Superior temporal gyrus (tissue), 1 donor: ENCODE results near the gene NIPAL3.
"Not testable (repeated sequence)": the region's sequence is repeated elsewhere in the genome, so short reads cannot be mapped to it uniquely, and the experiment has no call there.

Experiments used
- DNase-seq: peaks from one replicate; pipeline ENCODE4 v3.0.0-alpha.2; 2016; ENCODE audit errors: extremely low spot score

Gene NIPAL3

DNA sequence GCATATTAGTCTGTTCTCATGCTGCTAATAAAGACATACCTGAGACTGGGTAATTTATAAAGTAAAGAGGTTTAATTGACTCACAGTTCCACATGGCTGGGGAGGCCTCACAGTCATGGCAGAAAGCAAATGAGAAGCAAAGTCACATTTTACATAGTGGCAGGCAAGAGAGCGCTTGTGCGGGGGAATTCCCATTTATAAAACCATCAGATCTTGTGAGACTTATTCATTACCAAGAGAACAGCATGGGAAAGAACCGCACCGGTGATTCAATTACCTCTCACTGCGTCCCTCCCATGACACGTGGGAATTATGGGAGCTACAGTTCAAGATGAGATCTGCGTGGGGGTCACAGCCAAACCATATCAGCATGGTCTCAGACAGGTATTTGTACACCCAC lies 72.6 kb downstream of the NIPAL3 start:
- DNase-seq: not testable (repeated sequence)

DNA sequence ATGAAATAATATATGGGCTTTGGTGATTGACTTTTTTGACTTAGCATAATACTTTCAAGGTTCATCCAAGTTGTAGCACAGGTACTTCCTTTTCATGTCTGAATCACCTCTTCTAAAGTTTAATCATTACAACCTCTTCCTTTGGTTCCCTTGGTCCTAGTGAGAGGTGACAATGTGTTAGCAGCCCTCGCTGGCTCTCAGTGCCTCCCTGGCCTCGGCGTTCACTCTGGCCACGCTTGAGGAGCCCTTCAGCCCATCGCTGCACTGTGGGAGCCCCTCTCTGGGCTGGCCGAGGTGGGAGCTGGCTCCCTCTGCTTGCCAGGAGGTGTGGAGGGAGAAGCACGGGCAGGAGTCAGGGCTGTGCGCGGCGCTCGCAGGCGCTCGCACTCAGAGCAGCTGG lies 74.1 kb downstream of the NIPAL3 start:
- no peak for DNase-seq

DNA sequence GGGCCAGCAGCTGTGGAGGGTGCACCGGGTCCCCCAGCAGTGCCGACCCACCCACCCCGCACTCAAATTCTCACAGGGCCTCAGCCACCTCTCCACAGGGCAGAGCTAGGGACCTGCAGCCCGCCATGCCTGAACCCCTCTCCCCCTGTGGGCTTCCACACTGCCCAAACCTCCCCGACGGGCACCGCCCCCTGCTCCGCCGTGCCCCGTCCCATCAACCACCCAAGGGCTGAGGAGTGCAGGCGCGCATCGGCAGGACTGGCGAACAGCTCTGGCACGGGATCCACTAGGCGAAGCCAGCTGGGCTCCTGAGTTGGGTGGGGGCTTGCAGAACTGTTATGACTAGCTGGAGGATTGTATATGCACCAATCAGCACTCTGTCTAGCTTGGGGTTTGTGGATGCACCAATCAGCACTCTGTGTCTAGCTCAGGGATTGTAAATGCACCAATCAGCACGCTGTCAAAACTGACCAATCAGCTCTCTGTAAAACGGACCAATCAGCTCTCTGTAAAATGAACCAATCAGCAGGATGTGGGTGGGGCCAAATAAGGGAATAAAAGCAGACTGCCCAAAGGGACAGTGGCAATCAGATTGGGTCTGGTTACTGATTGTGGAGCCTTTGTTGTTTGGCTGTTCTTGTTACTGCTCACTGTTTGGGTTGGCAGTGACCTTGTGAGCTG lies 74.6 kb downstream of the NIPAL3 start:
- no peak for DNase-seq

DNA sequence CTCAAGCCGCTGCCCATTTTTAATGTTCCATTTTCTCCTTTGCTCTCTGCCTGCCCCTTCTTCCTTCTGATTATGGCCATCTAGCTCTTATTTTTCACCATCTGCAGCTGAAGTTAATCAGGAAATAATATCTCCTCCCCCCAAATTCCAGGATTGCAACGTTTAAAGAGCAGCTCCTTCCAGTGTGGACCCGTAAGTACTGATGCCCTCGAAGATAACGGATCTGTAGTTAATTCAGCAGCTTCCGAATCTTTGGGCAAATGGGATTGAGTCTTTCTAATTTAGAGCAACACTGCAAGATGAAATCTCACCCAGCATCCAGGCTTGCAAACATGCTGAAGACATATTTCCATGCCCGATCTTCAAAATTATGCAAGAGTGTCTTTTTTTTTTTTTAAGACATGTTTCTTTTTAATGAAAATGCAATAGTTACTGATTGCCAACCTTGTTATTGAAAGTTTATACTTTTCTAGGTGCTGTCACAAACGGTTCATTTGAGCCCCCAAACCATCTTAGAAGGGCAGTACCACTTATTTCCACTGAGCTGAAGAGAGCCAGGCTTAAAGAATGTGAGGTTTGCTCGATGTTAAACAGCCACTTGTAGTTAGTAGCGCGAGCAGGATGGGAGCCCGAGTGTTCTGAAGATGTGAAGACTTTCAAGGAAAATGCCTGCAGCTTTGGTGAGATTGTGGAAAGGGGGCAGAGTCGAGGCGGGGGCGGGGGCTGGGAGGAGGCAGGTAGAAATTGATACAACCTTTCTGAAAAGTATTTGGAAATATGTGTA lies 76.2 kb downstream of the NIPAL3 start:
- no peak for DNase-seq

DNA sequence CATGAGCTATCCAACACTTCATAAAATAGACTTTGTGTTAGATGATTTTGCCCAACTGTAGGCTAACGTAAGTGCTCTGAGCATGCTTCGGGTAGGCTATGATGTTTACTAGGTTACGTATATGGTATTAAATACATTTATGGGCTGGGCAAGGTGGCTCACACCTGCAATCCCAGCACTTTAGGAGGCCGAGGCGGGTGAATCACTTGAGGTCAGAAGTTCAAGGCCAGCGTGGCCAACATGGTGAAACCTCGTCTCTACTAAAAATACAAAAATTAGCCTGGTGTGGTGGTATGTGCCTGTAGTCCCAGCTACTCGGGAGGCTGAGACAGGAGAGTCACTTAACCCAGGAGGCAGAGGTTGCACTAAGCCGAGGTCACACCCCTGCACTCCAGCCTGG lies 77.3 kb downstream of the NIPAL3 start:
- not testable (repeated sequence) for DNase-seq

DNA sequence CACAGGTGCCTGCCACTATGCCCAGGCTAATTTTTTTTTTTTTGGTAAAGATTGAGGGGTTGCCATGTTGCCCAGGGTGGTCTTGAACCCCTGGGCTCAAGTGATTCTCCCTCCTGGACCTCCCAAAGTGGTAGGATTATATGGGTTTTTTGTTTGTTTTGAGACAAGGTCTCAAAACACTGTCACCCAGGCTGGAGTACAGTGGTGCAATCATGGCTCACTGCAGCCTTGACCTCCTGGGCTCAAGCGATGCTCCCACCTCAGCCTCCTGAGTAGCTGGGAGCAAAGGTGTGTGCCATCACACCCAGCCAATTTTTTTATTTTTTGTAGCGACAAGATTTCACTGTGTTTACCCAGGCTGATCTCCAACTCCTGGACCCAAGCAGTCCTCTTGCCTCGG lies 78.2 kb downstream of the NIPAL3 start:
- no peak for DNase-seq

DNA sequence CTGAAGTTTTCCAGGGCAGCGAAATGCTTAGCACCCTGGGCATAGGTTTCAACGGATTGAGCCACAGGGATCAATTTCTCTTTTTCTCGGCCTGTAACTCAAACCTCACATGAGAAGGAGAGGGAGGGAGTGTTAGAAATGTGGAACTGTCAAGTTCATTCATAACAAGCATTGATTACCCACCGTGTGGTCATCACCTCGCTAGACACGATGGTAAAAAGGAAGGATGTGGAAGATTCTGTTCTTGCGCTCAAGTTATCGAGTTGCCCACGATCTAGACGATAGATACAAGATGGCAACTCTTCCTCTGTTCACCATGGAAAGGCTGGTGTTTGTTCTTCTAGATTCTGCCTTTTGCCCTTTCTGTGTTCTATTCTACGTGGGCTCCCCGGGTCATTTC lies 83.0 kb downstream of the NIPAL3 start:
- no peak for DNase-seq

GRCh38 chr1:24500448-24501048 lies 84.9 kb downstream of the NIPAL3 start:
- DNase-seq: no peak

DNA sequence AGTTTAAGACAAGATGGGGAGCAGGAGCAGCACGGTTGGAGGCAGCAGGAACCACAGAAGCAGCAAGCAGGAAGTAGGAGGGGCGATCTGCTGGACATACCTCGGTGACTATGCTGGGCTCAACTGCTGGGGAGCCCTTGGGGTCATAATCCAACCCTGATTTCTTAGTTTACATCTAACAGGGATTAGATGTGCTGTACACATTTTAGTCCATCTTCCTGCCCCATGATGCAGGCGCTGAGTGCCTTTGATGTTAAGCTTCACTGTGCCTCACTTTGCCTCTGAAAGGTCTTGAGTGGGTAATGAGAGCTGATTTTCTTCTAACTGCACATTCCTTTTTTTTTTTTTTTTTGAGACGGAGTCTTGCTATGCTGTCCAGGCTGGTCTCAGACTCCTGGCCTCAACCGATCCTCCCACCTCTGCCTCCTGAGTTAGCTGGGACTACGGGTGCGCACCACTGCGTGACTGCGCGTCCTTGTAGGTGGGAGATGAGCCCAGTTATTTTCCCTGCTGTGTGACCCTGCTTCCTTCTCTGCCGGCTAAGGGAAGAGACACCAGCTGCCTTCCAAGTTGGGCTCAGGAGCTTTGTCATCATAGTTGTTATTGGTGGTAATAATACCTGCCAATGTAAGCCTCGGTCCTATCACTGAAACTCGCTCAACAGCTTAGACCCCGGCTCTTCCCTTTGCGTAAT lies 85.9 kb downstream of the NIPAL3 start:
- no peak for DNase-seq

- peak; percentile 29 for DNase-seq
These were observed 86.6 kb downstream of the NIPAL3 start for GRCh38 chr1:24502065-24502708.

DNA sequence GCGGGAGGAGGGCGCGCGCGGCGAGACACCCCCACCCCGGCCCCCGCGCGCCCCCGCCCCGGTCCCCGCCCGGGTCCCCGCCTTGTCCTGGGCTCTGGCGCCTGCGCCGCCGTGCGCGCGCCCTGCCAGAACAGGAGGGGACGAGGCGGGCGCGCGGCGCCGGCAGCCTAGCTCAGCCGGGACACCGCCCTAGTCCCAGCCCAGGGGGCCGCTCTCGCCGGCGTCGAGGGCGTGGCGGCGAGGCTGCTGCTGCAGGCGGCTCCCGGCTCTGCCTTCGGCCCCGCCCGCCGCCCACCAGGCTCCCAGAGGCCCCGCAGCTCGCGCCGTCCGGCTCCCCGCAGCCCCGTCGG lies 87.1 kb downstream of the NIPAL3 start, which contains the start of gene RCAN3:
Gene RCAN3, plus strand, starts transcription at position 128 of the 350 bp plus-strand sequence. CDS start 11,537 bp downstream, outside the sequence.
- peak; percentile 73 for DNase-seq

DNA sequence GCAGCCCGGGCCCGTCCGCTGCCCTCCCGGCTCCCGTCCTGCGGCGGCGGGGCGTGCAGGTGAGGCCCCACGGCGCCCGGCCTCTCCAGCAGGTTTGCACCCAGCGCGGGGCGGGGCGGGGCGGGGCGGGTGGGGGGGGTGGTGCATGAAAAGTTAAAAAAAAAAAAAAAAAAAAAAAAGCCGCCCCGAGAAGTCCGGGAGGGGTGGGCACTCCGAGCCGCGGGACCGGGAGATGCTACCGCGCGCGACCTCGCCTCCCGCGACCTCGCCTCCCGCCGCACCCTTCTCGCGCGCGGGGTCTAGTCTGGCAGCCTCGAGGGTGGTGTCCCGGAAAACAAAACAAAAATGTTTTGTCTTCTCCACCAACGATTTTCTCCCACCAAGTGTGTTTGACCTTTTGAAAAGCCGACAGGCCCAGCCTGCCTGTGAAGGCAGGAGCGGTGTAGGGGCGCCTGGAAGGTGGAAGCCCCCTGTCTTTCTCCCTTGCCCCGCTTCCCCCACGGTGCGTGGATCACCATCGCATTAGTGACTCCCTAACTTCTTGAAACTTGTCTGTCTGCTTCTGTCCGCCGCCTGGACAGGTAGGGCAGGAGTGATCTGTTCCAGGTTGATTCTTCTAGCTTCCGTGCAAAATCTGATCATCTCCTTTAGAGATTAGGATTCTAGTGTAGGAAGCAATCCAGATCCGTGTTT lies 87.6 kb downstream of the NIPAL3 start:
- no peak for DNase-seq

GRCh38 chr1:24503870-24504523 lies 88.4 kb downstream of the NIPAL3 start:
- peak; percentile 44 for DNase-seq

DNA sequence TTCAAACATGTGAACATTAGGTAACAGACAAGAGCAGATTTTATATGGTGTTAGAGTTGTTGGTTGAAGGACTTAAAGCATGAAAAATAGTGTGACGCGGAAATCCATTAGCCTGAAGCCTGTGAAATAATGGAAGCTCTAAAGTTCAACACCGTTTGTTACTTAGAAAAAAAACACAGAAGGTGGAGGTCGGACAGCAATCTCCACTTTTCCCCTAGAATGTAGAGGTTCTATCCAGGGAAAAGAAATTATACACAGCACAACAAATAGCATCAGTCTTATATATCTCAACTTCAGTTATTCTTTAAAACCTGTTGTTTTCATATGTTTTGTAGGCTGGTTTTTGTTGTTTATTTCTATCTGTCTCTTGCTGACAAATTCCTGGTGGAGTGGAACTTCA lies 89.0 kb downstream of the NIPAL3 start:
- DNase-seq: no peak

DNA sequence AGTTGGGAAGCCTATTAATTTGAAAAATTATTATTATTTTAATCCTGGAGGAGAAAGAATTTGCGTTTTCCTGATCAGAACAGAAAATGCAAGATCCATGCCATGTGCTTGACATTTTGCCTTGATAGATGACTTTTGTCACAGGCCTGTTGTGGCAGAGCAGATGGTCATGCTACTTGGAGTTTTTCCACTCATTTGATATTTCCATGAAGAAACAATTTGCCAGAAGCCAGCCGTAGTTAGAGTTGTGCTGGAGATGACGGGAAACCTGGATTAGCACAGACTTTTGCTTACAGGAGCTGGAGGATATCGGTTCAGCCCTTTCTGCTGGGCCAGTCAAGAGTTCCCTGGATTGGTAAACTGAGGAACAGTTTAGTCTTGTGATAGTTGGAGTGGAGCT lies 90.2 kb downstream of the NIPAL3 start:
- DNase-seq: peak; percentile 58

DNA sequence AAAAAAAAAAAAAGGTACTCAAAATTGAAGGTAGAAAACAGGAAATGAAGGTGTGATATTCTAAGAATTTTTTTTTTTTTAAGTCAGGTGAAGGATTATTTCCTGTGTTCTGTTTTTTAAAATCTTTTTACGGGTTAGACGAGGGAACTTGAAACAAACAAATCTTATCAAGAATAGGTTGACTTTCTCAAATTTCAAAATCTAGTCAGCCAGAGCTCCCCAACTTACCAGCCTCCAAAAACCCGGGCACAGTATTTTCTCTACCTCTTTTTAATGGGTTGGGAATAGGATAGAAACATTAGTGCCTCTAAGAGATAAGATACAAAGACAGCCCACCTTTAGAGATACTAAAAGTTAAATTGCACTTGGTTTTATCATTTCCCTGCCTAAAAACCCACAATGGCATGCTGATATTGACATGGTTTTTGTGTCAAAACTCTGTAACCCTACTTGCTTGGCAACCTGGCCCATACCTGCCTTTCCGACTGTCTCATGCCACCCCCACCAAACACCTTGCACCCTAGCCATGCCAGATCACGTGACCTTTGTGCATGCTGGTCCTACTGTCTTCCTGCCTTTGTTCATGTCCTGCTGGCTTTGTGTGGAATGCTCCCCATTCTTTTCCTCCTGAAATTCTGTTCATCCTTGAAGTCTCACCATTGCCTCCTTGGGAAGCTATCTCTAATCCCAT lies 91.2 kb downstream of the NIPAL3 start:
- no peak for DNase-seq

DNA sequence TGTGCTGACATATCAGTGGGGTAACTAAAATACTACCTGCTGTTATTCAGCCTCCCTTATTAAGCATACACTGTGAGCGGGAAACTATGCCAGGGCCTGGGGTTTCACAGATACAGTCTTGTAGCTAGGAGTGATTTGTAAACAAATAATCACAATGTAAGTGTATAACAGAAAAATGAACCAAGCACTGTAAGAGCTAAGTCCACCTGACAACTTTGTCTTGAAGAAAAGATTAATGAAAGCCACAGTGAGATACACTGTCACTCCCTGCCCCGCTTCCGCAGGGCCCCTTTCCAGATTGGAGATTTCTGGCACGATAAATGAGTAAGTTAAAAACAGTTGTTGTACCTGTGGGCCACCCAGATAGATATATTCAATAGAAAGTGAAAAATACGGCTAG lies 91.8 kb downstream of the NIPAL3 start:
- no peak for DNase-seq

- no peak for DNase-seq
These were observed 93.3 kb downstream of the NIPAL3 start for GRCh38 chr1:24508911-24509310.

GRCh38 chr1:24513706-24514105 lies 98.1 kb downstream of the NIPAL3 start:
- peak; percentile 30 for DNase-seq

GRCh38 chr1:24514946-24515345 lies 99.3 kb downstream of the NIPAL3 start:
- DNase-seq: no peak
